ENCODE data around the gene CD3D.

Gene CD3D

GRCh38 chr11:118364956-118365615, 22.6 kb upstream of the CD3D start:
- no peak overlapping the region for H3K27ac ChIP-seq
- peaks cover 6 to 10% of the 10 kb centered on the region in 2 experiments for H3K4me1 ChIP-seq (ENCODE audit: control insufficient read depth in 1 of 2, insufficient read depth in 1 of 2, low read depth in 1 of 2, low read length in 1 of 2)
- peaks cover 66% of the 10 kb centered on the region for H3K36me3 ChIP-seq
- no peak for TF ChIP-seq CTCF (IDR thresholded peaks at IDR 0.05)
- H3K4me3 ChIP-seq (ENCODE audit: low read depth in 1 of 2, low read length in 1 of 2) = no peak overlapping the region
- no peaks in the 10 kb centered on the region for H3K27me3 ChIP-seq
- no peaks in the 10 kb centered on the region for H3K9me3 ChIP-seq

GRCh38 chr11:118359295-118359958, 16.9 kb upstream of the CD3D start, which contains the start of gene UBE4A:
Gene UBE4A (plus strand): TSS chr11:118359600. CDS start chr11:118365081, 5,481 bp downstream.
- TF ChIP-seq CTCF (IDR thresholded peaks at IDR 0.05) = peak; percentile 28
- H3K27ac ChIP-seq = peak within 1 kb of the TSS; percentile 82

GRCh38 chr11:118358071-118358470, 15.6 kb upstream of the CD3D start:
- H3K36me3 ChIP-seq = no peaks in the 10 kb centered on the region
- no peak for TF ChIP-seq CTCF (IDR thresholded peaks at IDR 0.05)
- no peaks in the 10 kb centered on the region for H3K9me3 ChIP-seq
- no peak overlapping the region for H3K4me3 ChIP-seq (ENCODE audit: low read depth in 1 of 2, low read length in 1 of 2)
- peaks cover 13 to 19% of the 10 kb centered on the region in 2 experiments for H3K4me1 ChIP-seq (ENCODE audit: control insufficient read depth in 1 of 2, insufficient read depth in 1 of 2, low read depth in 1 of 2, low read length in 1 of 2)
- no peak overlapping the region for H3K27ac ChIP-seq
- peaks cover 16% of the 10 kb centered on the region for H3K27me3 ChIP-seq

More at GRCh38 chr11:118359295-118359958, 16.9 kb upstream of the CD3D start, which contains the start of gene UBE4A:
- H3K27me3 ChIP-seq = peaks cover 16% of the 10 kb centered on the region
- H3K9me3 ChIP-seq = no peaks in the 10 kb centered on the region
- peak within 1 kb of the TSS; percentile 76 to 88 for H3K4me3 ChIP-seq (ENCODE audit: low read depth in 1 of 2, low read length in 1 of 2)
- H3K36me3 ChIP-seq = peaks cover 9% of the 10 kb centered on the region
- H3K4me1 ChIP-seq (ENCODE audit: control insufficient read depth in 1 of 2, insufficient read depth in 1 of 2, low read depth in 1 of 2, low read length in 1 of 2) = peaks cover 13 to 19% of the 10 kb centered on the region in 2 experiments

- Histone ChIP-seq H3K27ac (no peak overlapping the region), H3K27me3 (peaks cover 36% of the 10 kb centered on the region), H3K36me3 (no peaks in the 10 kb centered on the region), H3K4me3 (ENCODE audit: low read depth in 1 of 2, low read length in 1 of 2) (no peak overlapping the region), H3K9me3 (no peaks in the 10 kb centered on the region), H3K4me1 (ENCODE audit: control insufficient read depth in 1 of 2, insufficient read depth in 1 of 2, low read depth in 1 of 2, low read length in 1 of 2) (no peaks in the 10 kb centered on the region)
- no peak for TF ChIP-seq CTCF (IDR thresholded peaks at IDR 0.05)
These were observed 10.7 kb upstream of the CD3D start for GRCh38 chr11:118353084-118353710.

GRCh38 chr11:118349475-118349874, 7.0 kb upstream of the CD3D start:
- Histone ChIP-seq H3K27ac (no peak overlapping the region), H3K4me1 (ENCODE audit: control insufficient read depth in 1 of 2, insufficient read depth in 1 of 2, low read depth in 1 of 2, low read length in 1 of 2) (no peaks in the 10 kb centered on the region), H3K27me3 (peaks cover 26% of the 10 kb centered on the region), H3K36me3 (no peaks in the 10 kb centered on the region), H3K9me3 (no peaks in the 10 kb centered on the region), H3K4me3 (ENCODE audit: low read depth in 1 of 2, low read length in 1 of 2) (no peak overlapping the region)
- no peak for TF ChIP-seq CTCF (IDR thresholded peaks at IDR 0.05)

Data from neutrophil (primary cell).